Glutamatergic neuron (in vitro differentiated cells): Measurements from ENCODE around the gene SP7. TPM values are rescaled to one million over a fixed set of nuclear protein-coding genes. Genes with fewer than 3 reads are reported as not detected.

Source experiments
- DNase-seq: peaks from one replicate; pipeline ENCODE4 v3.0.0; 2022
- H3K27ac Mint-ChIP-seq: one replicate; pipeline ENCODE4 v1.8.0; 2020; ENCODE audit warnings: mild to moderate bottlenecking, mixed read lengths, inconsistent platforms; ENCODE audit not compliant: unreplicated experiment
- H3K27me3 Mint-ChIP-seq: one replicate; pipeline ENCODE4 v1.8.0; 2020; ENCODE audit warnings: mild to moderate bottlenecking, moderate library complexity, mixed read lengths, inconsistent platforms; ENCODE audit not compliant: unreplicated experiment
- H3K36me3 Mint-ChIP-seq: one replicate; pipeline ENCODE4 v1.8.0; 2020; ENCODE audit warnings: mild to moderate bottlenecking, mixed read lengths, inconsistent platforms; ENCODE audit not compliant: unreplicated experiment
- H3K4me1 Mint-ChIP-seq: one replicate; pipeline ENCODE4 v1.8.0; 2020; ENCODE audit warnings: mild to moderate bottlenecking, low read depth, mixed read lengths, inconsistent platforms; ENCODE audit not compliant: unreplicated experiment
- H3K4me3 Mint-ChIP-seq: one replicate; pipeline ENCODE4 v1.8.0; 2020; ENCODE audit warnings: mild to moderate bottlenecking, mixed read lengths, inconsistent platforms; ENCODE audit not compliant: unreplicated experiment
- H3K9me3 Mint-ChIP-seq: one replicate; pipeline ENCODE4 v1.8.0; 2020; ENCODE audit warnings: mild to moderate bottlenecking, moderate library complexity, mixed read lengths, inconsistent platforms; ENCODE audit not compliant: unreplicated experiment
- CTCF ChIP-seq: fragments of 200-600 bp; sonication (generic); IDR thresholded peaks from one replicate; pipeline ENCODE4 v1.5.0; 2021; ENCODE audit not compliant: partially characterized antibody, unreplicated experiment
- total RNA-seq: library from RNA; stranded (reverse); fragmentation: NEBNext Ultra II Directional; extraction: Animal tissue kit (Norgen Biotek cat#: 25700); gene quantifications from one replicate; pipeline ENCODE4 v1.2.1, GENCODE V29; 2021; ENCODE audit not compliant: unreplicated experiment

SP7 gene
- total RNA-seq, 1 donor from 2014 or later = not detected

DNA sequence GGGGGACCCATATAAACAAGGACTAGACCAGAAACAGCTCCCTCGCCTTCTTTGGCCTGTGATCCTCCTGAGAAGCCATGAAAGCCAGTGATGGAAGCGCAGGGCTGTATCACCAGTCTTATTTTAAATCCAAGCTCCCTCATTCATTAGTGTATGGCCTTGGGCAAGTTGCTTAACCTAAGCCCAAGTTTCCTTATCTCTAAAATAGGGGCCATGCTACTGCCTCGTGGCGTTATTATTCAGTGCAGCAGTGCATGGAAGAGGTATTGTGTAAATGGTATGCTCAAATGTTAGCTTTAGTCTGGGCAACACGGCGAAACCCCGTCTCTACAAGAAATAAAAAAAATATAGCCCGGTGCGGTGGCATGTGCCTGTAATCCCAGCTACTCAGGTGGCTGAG is 58.2 kb downstream of the SP7 start:
- H3K9me3 Mint-ChIP-seq = peaks cover 2% of the 10 kb centered on the region
- DNase-seq = no peak
- no peak overlapping the region for H3K4me3 Mint-ChIP-seq
- no peak overlapping the region for H3K27ac Mint-ChIP-seq
- TF ChIP-seq CTCF = no peak
- H3K4me1 Mint-ChIP-seq = no peaks in the 10 kb centered on the region
- H3K36me3 Mint-ChIP-seq = no peaks in the 10 kb centered on the region
- peaks cover 2% of the 10 kb centered on the region for H3K27me3 Mint-ChIP-seq

Other genes with a start within 250 kb of the SP7 start
- gene IGFBP6, start 238.7 kb downstream of the SP7 start, total RNA-seq = not detected
- gene SOAT2, start 232.9 kb downstream of the SP7 start, total RNA-seq = not detected
- 38.2 TPM for gene ZNF740, start 155.6 kb downstream of the SP7 start, total RNA-seq
- gene CSAD, start 155.4 kb downstream of the SP7 start, total RNA-seq = 34.5 TPM
- gene ITGB7, start 129.1 kb downstream of the SP7 start, total RNA-seq = not detected
- gene RARG, start 104.1 kb downstream of the SP7 start, total RNA-seq = 0.27 TPM
- gene ESPL1, start 68.1 kb downstream of the SP7 start, total RNA-seq = 5.1 TPM
- gene PFDN5, start 40.8 kb downstream of the SP7 start, total RNA-seq = 292 TPM
- gene MYG1, start 36.7 kb downstream of the SP7 start, total RNA-seq = 66.1 TPM
- 57.5 TPM for gene AAAS, start 14.7 kb downstream of the SP7 start, total RNA-seq
- gene SP1, start 43.8 kb upstream of the SP7 start, total RNA-seq = 34.8 TPM
- not detected for gene AMHR2, start 87.5 kb upstream of the SP7 start, total RNA-seq
- gene PRR13, start 105.4 kb upstream of the SP7 start, total RNA-seq = 105 TPM
- gene PCBP2, start 115.7 kb upstream of the SP7 start, total RNA-seq = 1,170 TPM
- gene MAP3K12, start 163.1 kb upstream of the SP7 start, total RNA-seq = 94.2 TPM
- 49.0 TPM for gene TARBP2, start 164.9 kb upstream of the SP7 start, total RNA-seq
- not detected for gene NPFF, start 171.1 kb upstream of the SP7 start, total RNA-seq